Activated naive CD4-positive, alpha-beta T cell treated with Interleukin-2 at 50 U/mL for 16 hours (primary cell): ENCODE data around the gene FASN.
"Not testable (repeated sequence)": the region's sequence is repeated elsewhere in the genome, so short reads cannot be mapped to it uniquely, and the experiment has no call there.

Experiments
- DNase-seq: peaks from one replicate; pipeline ENCODE4 v3.0.0-alpha.2; 2020

FASN gene

DNA sequence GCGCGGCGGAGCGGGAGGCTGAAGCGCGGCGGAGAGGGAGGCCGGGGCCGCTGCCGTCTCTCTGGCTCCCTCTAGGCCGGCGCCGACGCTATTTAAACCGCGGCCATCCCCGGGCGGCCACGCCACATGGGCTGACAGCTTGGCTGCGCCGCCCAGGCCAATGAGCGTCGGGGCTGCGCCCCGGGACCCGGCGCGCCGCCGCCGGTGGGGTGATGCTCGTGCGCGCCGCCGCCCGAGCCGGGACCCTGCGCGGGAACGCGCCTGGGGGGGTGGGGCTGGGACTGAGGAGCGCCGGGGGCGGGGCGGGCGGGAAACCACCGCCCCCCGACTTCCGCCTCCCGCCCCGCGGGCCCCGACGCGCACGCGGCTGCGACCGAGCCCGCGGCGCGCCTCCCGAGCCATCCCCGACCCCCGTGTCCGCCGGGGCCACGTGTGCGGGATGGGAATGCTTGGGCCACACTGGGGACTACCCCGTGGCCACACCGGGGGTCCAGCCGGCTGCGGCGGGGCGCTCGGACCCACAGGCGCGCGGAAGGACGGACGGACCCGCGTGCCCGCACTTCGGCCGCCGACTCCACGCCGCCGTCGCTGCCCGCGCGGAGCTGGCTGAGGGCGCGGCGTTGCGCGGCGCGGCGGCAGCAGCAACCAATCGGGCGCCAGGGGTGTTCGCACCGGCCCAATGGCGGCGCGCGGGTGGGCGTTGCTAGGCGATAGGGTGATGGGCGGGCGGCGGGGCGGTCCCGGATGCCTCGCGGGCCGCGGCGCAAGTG, at the start of gene FASN:
TSS of gene FASN (minus strand) at position 68 of the 770 bp plus-strand sequence. CDS start 1,791 bp downstream, outside the sequence.
- DNase-seq: peak; percentile 93

- no peak for DNase-seq
Observed at GRCh38 chr17:82146663-82147654, 48.9 kb upstream of the FASN start.

DNA sequence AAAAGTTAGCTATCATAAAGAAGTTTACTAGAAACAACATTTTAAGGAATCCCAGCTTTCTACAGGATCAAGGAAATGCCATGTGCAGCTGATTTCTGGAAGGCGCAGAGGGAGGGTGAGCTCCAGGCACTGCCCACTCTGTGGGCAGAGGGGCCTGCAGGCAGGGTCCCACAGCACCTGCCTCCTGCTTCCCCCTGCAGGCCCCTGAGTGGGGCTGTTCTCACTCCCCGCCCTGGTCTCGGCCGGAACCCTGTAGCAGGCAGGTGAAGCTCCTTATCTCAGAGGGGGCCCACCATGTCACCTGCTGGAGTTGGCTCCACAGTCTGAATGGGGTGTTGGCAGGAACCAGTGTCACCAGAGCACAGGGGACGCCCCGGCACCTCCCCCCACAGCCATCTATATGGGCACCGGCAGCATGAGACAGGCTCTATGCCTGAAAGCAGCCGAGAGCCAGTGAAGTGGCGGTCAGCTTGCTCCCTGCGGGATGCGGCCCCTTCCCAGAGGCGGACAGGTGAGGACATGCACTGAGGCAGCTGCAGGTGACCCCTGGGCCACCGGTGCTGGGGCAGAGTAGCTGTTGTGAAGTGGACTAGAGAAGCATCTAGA, 47.6 kb upstream of the FASN start:
- no peak for DNase-seq

GRCh38 chr17:82143333-82143732, 45.3 kb upstream of the FASN start:
- DNase-seq: no peak

- not testable (repeated sequence) for DNase-seq
Observed at GRCh38 chr17:82139961-82140360, 41.9 kb upstream of the FASN start.

GRCh38 chr17:82138511-82138992, 40.5 kb upstream of the FASN start:
- no peak for DNase-seq

GRCh38 chr17:82134101-82134500, 36.1 kb upstream of the FASN start:
- no peak for DNase-seq

DNA sequence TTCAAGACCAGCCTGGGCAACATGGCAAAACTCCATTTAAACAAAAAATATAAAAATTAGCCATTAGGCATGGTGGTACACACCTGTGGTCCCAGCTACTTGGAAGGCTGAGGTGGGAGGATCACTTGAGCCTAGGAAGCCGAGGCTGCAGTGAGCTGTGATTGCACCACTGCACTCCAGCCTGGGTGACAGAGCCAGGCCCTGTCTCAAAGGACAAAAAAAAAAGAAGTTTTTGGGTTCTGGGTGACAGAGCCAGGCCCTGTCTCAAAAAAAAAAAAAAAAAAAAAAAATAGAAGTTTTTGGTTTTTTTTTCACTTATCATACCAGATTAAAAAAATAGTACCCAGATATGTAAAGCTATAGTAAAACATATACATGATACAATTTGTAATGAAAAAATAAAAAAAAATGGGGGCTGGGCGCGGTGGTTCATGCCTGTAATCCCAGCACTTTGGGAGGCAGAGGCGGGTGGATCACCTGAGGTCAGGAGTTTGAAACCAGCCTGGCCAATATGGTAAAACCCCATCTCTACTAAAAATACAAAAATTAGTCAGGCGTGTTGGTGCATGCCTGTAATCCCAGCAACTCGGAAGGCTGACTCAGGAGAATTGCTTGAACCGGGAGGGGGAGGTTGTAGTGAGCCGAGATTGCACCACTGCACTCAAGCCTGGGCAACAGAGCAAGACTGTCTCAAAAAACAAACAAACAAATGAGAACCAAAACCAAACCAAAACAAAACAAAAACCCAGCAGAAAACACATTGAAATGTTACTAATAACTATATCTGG, 35.3 kb upstream of the FASN start:
- not testable (repeated sequence) for DNase-seq

DNA sequence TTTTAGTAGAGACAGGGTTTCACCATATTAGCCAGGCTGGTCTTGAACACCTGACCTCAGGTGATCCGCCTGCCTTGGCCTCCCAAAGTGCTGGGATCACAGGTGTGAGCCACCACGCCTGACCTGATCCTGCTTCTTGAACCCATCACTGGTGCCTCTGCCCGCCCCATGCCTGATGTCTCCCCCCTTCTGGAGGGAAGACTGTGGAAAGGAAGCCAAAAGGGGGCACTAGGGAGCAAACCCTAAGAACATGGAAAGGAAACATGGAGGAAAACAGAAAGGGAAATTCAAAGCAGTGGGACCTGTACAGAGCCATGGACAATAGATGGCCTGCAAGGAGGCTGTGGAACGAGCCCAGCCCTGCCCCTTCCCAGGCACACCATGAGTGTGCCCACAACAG, 31.1 kb upstream of the FASN start:
- DNase-seq: no peak

DNA sequence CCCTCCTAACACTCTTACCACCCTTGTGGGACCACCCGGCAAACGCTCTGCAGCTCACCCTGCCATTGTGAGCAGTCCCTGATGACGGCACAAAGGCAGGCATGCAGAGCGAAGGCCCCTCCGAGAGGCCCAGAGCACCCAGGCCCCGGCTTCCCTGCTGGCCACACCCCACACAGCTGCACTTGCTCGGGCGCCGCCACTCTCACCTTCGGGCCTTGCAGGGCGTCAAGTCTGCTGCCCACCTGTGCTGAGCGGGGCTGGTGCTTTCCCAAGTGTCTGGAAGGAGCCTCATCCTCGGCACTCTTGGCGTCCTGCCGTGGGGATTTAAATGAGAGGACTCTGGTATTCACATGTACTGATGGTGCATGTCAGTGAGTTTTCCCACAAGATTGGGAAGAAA, 30.3 kb upstream of the FASN start:
- DNase-seq: no peak

GRCh38 chr17:82127704-82128103, 29.7 kb upstream of the FASN start:
- no peak for DNase-seq

GRCh38 chr17:82127315-82127595, 29.2 kb upstream of the FASN start:
- DNase-seq: no peak

GRCh38 chr17:82126556-82127314, 28.7 kb upstream of the FASN start:
- DNase-seq: peak; percentile 63

DNA sequence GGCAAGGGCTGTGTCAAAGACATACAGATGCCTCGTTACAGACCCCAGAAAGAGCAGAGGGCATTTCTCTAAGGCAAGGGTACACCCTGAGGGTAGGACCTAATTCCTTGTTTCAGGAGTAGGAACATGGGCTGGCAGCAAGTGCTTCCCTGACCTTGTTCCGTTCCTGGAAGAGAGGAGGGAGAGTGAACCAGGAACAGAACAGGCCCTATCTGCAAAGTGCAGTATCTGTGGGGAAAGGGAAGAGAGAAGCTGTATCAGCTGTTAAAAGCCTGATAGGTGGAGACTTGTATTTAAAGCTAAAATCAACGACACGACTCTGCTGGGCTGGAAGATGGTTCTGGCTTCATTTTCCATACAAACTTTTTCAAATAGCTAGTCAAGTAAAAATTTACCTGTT, 26.1 kb upstream of the FASN start:
- DNase-seq: no peak

DNA sequence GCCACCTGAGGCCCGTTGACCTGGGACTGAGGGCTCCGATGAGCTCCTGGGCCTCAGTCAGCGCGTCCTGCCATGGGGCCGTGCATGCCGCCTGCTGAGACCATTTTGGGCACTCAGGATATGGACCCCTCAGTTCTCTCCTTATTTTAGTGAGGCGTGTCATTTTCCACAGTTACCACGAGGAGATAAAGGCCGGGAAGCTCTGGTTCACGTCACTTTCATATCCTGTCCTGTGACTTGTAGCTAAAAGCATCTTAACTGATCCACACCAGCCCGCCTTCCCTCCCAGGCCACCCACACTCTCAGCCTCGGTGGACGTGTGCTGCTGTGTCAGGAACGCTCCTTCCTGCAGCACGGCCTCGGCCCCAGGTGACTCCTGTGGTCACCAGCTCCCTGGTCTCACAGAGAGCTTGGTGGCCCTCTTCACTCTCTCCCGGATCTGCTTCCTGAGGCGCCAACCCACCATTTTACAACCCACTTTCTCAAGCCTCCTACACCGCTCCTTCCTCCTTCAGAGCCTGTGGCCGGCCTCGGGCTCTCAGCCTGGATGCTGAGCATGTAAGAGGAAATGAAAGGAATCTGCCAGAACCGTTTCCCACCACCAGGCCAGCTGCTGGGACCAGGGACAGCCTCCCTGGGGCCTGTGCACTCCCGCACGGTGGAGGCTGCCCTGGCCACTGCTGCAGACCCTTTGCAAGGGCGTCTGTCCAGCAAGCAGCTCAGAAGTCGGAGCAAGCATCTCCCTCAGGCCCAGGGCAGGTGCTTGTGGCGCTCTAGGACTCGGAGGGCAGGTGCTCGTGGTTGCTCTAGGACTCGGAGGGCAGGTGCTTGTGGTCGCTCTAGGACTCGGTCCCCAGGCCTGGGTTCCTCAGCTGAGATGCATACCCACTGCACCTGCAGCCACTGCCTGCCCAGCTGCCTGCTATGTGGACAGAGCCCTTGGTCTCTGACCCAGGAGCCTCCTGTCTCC, 23.9 kb upstream of the FASN start:
- DNase-seq: no peak

- DNase-seq: no peak
Observed at GRCh38 chr17:82121246-82121645, 23.2 kb upstream of the FASN start.

DNA sequence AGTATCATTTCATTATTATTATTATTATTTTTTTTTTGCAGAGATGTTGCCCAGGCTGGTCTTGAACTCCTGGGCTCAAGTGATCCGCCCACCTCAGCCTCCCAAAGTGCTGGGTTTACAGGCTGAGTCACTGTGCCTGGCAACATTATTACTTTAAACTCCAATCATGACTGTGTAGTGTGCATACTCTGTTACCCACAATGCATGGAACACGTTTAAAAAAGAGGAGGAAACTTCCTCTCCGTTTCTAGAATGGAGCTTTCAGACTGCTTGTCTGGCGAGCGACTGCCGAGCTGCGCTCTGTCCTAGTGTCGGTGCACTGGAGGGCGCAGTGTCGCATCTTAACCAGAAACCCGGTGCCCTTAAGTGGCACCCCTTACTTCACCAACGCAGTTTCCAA, 22.1 kb upstream of the FASN start:
- no peak for DNase-seq

DNA sequence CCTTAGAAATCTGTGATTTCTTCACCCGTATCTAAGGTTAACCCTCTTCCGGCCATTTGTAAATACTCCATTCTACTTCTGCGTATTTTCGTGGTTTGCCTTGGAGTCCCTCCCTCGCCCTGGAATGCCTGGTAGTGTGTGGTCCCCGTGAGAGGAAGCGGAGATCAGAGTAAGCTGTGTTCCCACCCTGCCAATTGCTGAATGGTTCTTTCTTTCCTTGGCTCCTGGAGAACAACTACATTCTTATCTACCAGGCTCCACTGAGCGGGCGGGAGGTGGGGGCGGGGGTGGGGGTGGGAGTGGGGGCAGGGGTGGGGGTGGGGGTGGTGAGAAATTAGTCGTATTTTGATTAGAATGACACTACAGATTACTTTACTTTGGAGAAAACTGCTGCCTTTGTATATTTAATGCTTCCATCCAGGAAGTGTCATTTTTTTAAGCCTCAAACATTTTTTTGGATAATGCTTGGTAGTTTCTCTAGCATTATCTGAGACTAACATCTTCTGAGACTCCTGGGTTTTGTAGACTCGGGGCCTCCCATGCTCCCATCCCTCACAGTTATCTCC, 20.9 kb upstream of the FASN start:
- DNase-seq: no peak

- DNase-seq: no peak
Observed at GRCh38 chr17:82118168-82118814, 20.3 kb upstream of the FASN start.
